NCI-H345 (cell line): ENCODE measurements around the gene ITGB8.
A peak's percentile ranks its signal among the peaks of the same experiment; 100 is the strongest.
"Not testable (repeated sequence)": the region's sequence is repeated elsewhere in the genome, so short reads cannot be mapped to it uniquely, and the experiment has no call there.

ENCODE experiments used
- DNase-seq: peaks from one replicate; lab custom pipeline; 2025; lab: John Stamatoyannopoulos, UW

The ITGB8 gene

GRCh38 chr7:20330239-20330927 is at the start of gene ITGB8:
Gene ITGB8 (plus strand): TSS chr7:20330900. CDS start chr7:20331807, 907 bp downstream.
- DNase-seq, result peak; percentile 87

GRCh38 chr7:20282959-20283358 is 47.7 kb upstream of the ITGB8 start:
- DNase-seq, result no peak

DNA sequence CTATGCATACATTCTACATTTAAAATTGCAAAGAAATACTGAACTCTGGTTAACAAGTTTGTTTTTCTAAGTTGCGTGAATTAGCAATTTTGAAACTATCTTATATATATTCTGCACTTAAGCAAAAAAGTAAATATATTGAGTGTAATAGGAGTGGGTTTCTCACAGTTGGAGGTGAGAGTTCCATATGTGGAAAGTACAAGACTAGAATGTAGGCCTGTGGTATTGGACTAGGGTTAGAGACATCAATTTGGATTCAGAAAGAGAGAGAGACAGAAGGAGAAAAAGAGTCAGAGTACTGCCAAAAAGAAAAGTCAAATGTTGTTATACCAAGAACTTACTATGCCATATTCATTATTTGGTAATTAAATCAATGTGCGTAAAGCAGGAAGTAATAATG is 47.3 kb upstream of the ITGB8 start:
- no peak for DNase-seq

DNA sequence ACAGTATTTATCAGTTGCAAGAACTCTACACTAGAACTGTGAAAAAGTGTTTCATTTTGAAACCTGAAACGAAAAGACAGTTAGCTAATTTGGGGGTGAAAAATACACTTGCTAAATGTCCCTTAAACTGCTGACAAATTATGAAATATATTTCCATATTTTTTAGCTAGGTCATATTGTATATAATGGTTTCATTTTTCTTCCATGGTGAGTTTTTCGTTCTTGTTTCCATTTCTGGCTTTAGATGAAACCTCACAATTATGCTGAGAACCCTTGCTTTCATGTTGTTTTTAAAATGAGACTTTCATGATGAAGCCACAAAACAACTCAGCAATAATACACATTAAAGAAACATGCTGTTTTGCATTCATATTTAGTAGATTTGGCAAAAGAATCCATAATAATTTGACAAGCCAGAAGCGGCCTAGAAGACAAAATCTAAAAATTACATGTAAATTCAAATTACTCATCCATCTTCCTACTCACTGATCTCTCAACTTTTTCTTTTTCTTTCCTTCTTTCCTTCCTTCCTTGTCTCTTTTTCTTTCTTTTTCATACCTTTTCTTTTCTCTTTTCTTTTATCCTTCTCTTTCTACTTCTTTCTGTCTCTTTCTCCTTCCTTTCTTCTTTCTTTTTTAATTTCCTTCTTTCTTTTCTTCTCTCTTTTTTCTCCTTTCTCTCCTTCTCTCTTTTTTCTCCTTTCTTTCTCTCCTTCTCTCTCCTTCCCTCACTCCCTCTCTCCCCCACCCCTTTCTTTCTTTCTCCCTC is 46.5 kb upstream of the ITGB8 start:
- no peak for DNase-seq

DNA sequence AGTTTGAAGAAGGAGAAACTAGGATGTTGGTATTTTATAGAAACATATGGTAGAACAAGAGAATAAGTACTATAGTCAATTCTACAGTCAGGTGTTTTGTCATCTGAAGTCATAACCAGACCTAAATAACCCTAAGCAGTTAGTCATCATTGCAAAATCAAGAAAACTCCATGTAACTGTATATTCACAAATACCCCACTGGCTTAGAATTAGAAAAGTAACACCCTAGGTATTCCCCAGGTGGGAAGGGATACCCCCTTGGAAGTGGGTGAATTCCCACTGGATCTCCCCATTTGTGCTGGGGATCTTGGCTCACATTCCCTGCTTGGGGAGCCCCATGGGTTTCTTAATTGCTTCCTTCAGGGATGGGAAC is 45.9 kb upstream of the ITGB8 start:
- DNase-seq, result no peak

DNA sequence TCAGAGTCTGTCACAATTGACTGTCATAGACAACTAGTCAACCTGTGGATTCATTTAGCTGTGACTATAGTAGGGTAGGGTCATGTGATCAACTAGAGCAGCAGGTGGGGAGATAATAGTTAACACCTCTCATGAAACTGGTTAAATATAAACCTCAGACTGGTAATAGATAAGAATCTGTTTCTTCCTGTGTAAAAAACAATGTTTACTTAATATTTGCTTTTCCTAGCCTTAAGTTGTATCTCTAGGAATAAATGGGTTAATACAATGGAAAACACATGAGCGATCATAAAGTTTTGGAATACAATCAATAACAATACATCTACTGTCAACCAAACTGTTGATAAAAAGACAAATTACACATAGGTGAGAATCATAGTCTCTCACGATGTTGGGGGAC is 43.4 kb upstream of the ITGB8 start:
- DNase-seq, result no peak

DNA sequence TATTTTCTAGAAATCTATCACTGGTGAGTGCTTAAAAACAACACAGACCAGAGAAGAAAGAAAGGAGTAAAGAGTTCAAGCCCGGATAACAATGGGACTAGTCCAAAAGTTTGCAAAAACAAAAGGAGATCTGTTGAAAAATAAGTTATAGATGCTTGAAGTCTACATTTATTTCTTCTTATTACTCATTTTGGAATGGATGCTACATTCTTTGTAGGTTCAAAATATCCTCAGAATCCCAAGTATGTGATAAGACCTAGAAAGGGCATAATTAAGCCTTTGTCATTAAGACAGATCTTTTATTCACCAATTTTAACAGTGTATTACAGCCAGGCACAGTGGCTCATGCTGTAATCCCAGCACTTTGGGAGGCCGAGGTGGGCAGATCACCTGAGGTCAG is 42.7 kb upstream of the ITGB8 start:
- DNase-seq, result no peak

- no peak for DNase-seq
These were observed 40.1 kb upstream of the ITGB8 start for GRCh38 chr7:20290505-20291111.

GRCh38 chr7:20293336-20293735 is 37.4 kb upstream of the ITGB8 start:
- no peak for DNase-seq

DNA sequence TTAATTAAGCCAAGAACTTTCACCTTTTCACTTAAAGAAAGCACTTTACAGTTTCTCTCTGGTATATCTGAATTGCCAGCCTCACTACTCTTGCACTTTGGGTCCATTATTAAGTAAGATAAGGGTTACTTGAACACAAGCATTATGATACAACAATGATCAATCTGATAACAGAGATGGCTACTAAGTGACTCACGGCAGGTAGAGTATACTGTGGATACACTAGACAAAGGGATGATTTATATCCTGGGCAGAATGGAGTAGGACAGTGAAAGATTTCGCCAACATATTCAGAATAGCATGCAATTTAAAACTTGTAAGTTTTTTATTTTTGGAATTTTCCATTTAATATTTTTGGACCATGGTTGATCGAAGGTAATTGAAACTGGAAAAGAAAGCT is 34.3 kb upstream of the ITGB8 start:
- no peak for DNase-seq

DNA sequence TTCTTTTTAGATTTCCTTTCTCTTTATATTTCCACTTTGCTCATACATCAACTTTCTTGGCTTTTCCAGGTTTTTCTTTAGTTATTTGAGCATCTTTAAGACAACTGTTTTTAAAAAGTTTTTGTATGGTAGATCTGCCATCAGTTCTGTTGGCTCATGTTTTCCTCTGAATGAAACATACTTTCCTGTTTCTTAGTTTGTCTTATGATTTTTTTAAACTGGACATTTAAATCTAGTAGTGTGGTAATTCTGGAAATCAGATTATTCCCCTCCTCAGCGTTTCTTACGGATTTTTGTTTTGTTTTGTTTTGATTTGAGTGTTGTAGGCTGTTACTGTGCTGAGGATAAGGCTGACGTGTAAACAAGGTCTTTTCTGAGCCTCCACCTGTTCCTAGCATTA is 33.8 kb upstream of the ITGB8 start:
- no peak for DNase-seq

DNA sequence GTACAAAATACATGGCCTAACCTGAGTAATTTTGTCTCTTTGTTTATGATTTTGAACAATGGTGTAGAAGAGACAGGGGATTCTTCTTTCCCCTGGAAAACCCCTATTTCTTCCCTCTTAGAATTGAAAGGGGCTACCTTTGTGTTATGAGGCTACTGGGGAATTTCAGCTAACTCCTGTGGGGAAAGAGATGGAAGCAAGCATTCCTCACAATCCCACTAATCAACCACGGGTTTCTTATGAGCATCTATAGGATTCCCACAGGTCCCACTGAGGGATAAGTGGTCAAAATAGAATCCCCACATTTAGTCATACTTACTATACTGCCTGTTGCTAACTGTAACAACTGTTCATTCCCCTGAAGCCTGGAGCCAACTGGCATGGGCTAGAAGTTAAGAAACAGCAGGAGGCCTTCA is 32.2 kb upstream of the ITGB8 start:
- no peak for DNase-seq

DNA sequence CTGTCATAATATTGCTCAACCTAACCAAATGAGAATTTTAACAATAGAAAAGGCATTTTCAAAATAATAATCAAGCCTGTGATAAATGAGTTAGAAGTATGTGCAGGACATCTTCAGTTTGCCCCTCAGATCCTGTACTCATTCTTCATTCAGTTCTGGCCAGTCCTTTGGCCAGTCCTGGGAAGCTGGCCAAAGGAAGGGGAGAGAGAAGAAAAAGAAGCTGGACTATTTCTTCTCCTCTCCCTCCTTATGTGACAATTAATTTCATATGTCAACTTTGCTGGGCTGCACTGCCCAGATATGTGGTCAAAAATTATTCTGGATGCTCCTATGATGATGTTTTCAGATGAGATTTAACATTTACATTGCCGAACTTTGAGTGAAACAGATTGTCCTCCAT is 31.6 kb upstream of the ITGB8 start:
- no peak for DNase-seq

- no peak for DNase-seq
These were observed 30.9 kb upstream of the ITGB8 start for GRCh38 chr7:20299647-20300312.

DNA sequence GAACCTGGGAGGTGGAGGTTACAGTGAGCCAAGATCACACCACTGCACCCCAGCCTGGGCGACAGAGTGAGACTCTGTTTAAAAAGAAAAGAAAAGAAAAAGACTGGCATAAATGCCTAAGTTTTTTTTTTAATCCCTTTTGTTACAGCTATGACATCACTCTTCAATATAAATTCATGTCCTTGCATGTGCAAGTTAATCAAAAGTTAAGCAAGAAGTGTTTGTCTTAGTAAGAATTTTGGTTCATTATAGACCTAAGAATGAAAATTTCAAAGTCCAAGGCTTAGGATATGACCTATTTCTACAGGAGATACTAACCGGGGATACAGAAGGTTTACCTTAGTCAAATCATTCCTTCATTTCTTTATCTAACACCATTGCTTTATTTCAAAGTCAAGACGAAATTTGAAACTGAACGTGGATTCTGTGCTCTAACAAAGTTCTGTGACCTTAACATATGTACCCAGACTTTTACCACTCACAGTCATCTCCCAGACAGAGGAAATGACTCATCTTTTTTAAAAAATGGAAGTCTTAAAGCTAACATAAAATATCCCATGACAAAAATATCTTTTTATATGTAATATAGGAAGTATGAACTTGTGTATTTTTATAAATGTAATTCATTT is 29.3 kb upstream of the ITGB8 start:
- no peak for DNase-seq

GRCh38 chr7:20302300-20302699 is 28.4 kb upstream of the ITGB8 start:
- DNase-seq, result not testable (repeated sequence)

- no peak for DNase-seq
These were observed 27.8 kb upstream of the ITGB8 start for GRCh38 chr7:20302891-20303290.

GRCh38 chr7:20304366-20304765 is 26.3 kb upstream of the ITGB8 start:
- DNase-seq, result peak; percentile 87

DNA sequence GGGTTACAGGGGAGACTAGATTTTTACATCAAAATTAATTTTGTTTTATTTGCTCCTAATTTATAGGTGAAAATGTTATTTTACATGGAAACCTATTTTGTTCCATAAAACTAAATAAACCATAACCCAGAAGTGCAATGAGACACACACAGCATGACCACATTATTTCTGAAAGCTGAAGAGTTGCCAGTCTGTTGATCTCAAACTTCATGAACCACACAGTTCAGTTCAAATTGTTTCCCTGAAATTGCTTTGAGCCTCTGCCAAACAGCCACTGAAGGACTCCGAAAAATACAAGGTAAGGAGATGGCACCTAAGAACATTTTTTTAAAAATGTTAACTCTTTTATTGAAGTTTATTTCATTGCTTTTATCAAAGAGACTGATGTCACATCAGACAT is 25.0 kb upstream of the ITGB8 start:
- DNase-seq, result no peak

DNA sequence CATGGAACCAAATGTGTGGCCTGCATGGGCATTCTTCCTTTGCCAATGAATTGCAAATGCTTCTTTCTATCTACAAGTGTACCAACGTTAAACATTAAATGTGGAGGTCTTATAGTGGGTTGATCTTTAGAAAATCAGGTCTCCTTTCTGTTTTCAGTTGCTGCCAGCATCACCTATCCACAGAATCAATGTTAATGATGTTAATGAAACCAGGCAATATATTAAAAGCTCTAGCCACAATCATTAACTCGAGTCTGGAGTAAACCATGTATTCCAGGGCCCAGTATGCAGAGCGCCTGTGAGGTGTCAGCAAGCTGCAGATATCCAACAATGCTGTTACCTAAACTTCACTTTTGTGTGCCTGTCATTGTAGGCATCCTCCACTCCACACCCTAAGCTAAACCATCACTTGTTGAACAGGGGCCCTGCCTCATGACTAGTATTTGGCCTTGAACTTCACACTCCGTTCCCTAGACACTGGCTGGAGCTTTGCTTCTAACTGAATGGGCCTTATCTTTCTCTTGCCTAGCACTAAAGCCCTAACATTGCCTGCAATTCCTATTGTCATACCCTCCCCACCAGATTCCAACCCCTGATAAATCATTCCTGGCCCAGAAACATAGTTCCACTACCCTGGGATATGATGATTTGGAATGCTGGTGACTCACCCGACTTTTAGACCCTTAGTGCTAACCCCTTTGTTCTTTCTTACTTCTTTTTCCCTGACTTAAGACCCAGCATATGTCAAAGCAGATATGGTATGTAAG is 24.3 kb upstream of the ITGB8 start:
- DNase-seq, result no peak

DNA sequence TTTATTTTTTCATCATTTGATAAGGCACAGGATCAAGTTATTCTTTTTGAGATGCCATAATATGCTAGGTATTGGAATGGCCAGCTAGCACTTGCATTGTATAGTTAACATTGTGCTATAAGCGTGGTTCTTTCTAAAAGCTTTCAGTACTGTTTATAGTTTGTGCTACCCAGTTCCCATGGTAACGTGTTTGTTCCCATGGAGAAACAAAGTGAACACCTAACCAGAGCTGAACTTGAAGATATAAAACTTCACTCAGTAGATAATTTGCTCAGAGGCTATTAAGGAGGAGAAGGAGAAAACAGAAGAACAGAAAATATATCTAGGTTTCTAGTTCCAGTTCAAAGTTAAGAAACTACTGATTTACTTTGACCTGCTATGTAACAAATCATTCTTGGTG is 23.6 kb upstream of the ITGB8 start:
- DNase-seq, result peak; percentile 16

- peak; percentile 84 for DNase-seq
These were observed 22.8 kb upstream of the ITGB8 start for GRCh38 chr7:20307901-20308300.
